GM21723 (cell line): ENCODE data around the gene CDH8.

ENCODE experiments used
- ATAC-seq: cut with Tn5 transposase; IDR thresholded peaks from one replicate; pipeline ENCODE4 v1.9.1; 2021; ENCODE audit warnings: mild to moderate bottlenecking, moderate library complexity; ENCODE audit not compliant: unreplicated experiment

The CDH8 gene

DNA sequence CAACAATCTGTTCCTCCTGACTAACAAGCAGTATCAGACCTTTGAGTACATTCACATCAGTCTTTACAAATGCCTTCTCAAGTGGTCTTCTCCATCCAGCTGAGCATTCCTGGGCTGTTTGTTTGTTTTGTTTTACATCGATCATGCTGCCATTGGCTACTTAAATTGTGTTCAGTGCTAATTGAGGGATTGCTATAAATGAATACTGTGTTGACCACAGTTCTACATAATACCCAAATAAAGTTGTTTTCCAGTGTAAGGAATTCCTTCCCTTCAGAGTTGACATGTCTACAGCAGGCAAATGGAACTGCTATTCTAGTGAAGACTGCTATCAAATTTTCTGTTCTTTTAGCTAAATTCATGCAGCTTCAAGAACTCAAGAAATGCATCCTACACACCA, 3.2 kb downstream of the CDH8 start:
- no peak for ATAC-seq

DNA sequence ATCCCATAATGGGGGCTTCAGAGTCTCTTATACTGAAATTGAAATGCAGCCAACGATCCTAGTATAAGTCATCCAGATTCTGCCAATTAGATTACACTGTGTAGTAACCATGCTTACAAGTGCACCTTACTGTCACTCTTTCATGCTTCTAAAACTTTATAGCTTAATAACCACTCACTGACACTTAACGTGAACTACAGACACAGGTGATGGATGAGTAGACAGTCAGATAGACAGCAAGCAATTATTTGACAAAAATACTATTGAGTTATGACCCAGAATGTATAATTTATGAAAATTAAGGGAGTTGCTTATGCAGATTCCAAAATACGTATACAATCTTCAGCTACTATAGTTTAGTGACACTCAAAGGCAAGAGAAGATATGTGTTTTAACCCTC, 6.3 kb downstream of the CDH8 start:
- no peak for ATAC-seq

DNA sequence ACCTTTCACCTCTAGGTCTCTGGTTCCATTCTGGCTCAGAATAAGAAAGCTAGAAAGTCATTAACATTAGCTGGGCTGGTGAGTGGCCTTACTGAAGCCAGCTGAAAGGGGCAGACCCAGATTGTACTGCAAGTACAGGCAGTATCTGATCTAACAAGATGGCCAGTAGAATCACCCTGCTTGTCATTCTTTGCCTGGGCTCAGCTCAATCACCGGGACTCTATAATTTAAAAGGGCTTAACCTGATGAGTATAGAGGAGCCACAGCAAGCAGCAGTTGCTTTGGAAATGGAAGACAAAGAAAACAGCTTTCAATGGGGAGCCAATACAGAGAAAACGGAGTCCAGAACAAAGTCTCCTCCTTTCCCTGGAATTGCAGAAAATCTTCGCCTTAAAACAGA, 13.6 kb downstream of the CDH8 start:
- ATAC-seq = no peak

DNA sequence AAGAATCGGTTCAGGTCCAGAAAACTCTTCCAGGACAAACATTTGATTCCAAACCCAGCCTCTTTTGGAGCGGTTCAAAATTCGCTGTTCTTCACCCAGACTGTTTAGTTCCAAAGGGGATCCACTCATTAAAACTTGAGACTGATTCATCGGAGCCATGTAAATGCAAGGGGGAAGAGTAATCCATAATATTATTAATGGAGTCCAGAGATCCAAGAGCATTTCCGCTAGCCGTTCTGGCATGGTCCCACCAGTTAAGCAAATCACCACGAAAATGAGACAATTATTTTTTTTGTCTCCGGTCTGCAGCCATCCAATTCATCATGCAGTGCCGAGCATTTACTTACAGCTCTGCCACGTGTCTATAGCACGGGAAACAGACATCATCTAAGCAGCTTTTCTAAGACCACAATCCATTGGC, 15.1 kb downstream of the CDH8 start:
- no peak for ATAC-seq

DNA sequence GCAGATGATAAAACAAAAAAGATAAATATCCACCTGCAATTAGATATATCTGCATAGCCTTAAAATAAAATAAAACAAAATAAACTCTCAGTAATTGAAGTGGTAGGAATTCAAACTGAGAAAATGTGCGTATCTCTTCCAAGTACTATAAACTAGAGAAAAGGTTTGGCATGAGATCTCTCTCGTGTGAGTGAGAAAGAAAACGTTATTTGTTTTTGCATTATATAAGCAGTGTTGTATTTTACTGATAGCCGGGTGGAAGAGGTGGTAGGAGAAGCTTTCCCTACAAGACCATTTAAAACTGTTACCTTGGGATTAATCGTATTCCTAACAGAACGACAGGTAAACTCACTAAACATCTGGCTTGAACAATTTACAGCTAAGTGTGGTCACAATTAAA, 15.6 kb downstream of the CDH8 start:
- no peak for ATAC-seq

DNA sequence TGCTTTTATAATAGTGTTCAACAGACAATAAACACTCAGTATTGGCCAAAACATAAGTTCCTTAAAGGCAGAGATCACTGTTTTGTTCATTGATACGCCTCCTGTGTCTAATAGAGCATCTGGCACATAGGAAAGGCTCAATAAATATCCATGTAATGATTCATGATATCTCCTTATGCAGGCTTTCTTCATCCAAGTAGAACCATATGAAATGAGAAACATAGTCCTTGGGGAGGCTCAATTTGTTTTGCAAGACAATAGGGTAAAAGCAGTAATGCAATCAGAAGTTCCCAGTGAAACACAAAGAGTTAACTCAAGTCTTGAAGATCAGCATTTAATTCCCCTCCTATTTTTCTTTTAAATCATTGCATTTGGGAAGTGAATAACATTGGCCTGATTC, 16.4 kb downstream of the CDH8 start:
- ATAC-seq = no peak

DNA sequence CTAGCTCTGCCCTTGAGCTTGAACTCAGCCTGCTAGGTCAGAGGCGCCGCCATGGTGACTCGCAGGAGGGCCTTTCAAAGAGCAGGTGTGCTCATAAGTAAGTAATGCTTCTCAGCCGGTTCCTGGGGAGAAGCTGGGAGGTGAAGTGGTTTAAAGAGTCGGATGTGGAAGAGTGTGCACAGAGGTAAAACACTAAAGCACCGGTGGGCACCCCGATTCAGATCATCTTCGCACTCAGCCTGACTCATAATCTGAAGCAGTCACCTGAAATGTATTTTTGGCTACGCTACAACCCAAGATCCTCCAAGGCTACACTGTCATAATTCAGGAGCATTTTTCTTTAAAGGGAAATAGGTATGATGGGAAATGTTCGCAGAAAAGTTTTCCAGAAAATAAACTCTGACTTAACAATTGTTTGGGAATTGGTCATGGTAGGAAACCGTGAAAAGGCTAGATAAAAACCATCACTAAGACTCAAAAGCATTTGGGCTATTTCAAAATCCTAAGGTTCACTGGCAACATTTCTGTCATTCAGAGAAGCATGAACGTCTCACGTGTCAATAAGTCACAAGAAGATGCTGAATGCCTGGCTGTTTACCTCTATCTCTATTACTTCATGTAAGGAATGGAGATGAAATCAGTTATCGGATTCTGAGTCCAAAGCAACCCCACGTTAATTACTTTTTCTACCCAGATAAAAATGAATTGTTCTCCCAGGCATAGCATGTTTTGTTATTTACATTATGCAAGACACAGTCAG, 17.8 kb downstream of the CDH8 start:
- no peak for ATAC-seq

DNA sequence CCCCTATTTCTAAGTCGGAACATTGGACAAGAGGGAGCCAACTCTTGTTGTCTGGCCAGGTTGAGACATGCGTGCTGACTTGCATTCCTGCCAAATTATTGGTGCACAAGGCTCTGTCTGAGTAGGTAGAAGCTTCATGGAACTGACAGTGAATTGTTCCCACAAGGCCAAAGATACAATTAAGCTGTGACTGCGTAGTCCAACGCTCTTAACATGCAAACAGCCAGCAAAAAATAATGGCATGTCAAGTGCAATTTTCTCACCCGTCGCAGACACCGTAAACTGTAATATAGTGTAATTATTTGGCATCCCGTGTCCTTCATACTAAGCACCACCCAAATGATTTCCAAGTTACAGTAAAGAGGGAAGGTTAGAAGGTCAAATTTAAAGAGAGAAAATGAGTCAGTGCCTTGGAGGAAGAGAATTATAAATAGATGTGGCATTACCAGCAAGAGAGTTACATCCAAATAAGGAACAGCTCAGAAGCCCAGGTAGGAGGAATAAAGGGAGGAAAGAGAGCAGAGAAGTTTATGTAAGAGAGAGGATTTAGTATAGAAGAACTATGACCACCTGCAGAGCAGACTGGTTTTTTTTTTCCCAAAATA, 21.8 kb downstream of the CDH8 start:
- ATAC-seq = no peak

DNA sequence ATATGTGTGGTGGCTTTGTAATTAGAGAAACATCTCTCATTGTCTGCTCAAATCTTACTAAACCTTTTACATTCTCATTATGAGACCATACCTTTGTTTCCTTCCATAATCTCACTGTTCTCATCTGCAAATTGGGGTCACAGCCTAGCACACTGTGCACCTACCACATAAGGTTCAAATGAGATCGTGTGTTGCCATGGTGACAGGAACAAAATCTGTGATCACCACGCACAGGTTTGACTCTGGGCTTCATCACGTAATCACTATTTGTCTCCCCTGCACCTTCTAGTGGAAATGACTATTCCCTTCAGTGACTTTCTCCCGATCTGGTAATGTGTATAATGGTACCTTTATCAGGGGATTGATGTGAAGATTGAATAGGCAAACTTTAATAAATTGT, 26.1 kb downstream of the CDH8 start:
- ATAC-seq = no peak

DNA sequence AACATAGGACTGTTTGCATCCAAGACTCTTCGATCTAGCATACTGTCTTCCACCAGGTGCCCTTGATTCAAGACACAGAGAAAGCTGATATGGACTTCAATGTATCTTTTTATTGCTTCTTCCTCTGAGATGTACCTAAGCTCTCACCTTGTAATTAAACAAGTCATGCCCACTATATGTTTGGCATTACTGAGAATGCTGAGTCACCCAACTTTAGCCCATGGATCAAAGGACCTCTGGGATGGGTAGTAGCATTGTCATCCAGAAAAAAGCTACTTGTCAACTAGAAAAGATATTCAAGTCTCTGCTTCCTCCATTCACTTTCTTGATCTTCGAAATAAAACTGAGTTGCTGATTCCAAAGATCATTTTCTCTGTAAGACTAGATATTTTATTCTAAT, 37.8 kb downstream of the CDH8 start:
- no peak for ATAC-seq

DNA sequence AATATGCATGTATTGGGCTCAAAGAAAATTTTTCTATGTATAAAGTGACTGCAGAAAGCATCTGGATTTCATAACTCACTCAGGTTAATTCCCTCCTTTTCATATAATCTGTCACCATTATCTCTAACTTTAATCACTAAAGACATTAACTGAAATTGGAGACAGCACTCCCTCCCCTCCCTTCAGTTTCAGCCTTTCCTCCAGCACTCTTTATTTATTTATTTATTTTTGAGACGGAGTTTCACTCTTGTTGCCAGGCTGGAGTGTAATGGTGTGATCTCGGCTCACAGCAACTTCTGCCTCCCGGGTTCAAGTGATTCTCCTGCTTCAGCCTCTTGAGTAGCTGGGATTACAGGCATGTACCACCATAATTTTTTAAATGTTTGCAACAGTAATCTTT, 43.1 kb downstream of the CDH8 start:
- no peak for ATAC-seq

DNA sequence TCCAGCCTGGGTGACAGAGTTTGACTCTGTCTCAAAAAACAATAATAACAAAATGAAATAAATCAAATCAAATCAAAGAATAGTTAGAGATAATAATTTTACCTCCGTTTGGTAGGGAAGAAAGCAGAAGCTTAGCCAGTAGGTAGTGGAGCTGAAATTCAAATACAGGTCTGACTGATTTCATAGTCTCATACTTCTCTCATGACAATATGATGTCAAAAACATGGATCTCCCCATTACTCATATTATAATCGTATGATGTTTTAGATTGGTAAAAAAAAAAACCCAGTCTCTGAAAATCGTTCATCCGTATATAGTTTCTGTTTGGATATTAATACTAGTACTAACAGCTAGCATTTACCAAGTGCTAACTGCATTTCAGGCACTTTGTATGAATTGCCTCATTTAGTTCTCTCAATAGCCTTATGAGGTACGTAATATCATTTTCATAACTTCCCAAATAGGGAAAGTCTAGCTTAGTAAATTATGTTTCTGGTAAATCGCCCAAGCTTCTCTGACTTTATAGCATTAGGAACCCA, 48.7 kb downstream of the CDH8 start:
- ATAC-seq = no peak

DNA sequence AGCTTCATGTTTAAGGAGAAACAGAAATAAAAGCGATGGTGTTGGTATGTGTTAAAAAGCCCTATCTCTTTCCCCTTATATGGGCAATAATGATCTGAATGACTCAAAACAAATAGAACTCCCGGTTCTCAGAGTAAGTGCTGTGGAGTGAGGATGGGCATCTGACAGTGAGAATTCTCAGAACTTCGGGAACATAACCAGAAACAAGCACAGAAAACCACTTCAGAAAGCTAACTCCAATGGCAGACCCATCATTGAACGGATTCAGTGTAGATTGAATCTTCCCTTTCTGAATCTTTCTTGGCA, 67.2 kb downstream of the CDH8 start:
- no peak for ATAC-seq

DNA sequence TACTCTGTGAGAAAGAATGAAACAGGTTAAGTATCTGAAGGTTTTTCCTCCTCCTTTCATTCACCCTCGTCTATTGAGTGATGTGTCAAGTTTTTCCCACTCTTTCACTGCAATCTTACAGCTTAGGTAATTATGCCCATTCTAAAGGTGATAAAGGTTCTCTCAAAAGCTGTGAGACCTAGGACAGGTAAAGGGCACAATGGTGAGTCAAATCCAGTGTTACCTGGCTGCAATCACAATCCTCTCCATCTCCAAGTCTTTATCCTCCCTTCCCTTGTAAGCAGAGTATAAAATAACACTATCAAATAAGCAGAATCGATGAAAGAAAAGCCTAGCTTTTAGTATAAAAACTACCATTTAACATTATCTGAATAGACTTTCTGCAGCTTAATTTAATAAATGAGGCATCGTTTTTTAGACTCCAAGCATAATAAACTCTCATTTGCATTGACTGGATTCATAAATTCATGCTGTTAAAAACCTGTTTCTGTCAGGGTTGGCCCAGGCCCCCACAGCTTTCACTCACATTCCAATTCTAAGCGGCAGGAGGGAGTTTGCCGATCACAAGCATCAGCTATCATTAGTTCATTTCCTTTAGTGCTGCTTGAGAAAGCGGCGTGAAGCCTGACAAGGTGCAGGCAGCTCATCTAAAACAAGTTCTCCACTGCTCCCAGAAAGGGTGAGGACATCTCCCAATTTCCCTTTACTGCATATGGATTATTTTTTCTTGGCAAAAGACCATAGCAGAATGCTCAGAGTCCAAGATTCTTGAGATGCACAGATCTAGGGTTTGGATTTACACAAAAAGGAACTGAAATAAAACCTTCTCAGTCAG, 67.8 kb downstream of the CDH8 start:
- ATAC-seq = no peak

DNA sequence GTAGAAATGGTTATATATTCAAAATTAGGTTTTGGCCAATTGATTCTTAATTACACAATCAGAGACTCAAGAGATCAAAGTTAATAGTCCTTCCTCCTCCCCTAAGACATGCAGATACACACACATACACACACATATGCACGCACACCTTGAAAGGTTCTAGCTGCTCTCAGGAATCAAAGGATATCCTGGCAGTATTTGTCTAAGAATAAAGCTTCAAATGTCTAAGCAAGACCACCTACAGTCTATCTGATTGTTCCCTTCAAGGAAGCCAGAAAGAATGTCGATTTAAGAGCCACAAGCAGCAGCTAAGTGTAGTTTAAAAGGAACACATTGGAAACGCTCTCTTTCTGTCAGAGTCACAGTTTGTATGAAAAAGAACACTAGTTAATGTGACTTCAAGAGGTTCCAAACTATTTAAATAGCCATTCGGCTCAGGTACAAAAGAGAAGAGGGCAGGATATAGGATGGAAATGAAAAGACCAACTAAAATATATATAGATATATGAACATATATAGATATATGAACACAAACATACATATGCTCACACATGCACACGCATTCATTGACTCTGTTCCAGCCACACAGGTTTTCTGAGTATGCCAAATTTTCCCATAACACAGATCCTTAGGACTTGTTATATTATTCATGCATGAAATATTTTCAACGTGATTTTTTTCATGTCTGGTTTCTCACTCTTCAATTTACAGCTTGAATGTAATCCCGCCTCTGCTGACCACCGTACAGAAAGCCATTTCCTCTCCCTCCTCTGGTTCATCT, 79.0 kb downstream of the CDH8 start:
- no peak for ATAC-seq

DNA sequence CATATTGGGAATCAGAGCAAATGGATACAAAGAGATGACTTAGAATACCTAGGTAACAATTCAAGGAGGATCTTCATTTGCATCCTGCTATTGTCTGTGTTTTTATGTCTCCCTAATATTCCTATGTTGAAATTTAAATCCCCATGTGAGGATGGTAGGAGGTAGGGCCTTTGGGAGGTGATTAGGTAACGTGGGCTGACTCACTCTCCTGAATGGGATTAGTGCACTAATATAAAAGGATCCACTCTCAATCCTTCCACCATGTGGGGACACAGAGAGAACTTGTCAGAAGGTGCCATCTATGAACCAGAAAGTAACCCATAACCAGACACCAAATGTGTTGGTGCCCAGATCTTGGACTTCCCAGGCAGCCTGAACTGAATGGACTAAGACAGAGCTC, 83.4 kb downstream of the CDH8 start:
- ATAC-seq = no peak

DNA sequence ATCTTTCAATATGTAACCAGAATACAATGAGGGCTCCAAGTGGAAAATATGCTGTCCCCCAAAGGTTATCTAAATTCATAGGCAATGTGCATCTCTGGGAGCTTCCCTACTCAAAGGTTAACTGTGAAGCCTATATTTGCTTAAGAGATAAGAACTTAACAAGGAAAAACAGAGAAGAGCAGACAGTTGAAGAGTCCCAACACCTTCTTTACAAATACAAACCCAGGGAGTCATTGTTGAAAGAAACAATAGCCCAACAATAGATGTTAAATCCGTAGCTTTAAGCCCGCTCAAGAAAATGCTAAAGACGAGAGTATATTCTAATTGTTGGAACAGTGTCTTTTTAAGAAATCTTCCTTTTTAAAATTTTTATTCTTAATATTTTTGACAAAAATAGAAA, 87.8 kb downstream of the CDH8 start:
- ATAC-seq = no peak

DNA sequence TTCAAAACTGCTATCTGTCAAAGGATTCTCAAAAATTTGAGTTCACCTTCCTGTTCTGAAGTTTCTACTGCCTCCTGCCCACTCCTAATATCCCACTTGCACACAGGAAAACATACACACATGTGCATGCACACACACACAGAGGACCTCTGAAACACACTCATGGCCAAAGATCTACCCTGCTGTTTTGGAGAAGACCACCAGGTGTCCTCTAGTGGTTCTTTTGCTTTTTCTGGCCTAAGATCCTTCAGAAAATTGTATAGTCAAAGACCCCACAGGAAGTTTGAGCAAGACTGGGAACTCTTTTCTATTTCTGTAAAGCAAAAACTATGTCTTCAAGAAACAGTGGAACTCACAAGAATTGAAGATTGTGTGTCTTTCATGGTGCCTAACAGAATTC, 90.2 kb downstream of the CDH8 start:
- no peak for ATAC-seq

DNA sequence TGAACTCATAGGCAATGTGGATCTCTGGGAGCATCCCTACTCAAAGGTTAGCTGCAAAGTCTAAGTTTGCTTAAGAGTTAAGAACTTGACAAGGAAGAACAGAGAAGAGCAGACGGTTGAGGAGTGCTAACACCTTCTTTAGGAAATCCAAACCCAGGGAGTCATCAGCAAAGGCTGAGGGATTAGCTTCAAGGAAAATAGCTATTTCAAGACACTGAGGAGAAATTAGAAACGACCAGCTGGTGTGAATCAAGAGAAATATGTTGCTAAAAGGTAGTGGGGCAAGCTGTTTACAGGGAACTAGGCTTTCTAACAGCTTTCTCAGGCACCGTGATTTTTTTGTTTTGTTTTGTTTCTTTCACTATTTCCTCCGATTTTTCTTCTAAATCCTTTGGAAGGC, 90.7 kb downstream of the CDH8 start:
- no peak for ATAC-seq

DNA sequence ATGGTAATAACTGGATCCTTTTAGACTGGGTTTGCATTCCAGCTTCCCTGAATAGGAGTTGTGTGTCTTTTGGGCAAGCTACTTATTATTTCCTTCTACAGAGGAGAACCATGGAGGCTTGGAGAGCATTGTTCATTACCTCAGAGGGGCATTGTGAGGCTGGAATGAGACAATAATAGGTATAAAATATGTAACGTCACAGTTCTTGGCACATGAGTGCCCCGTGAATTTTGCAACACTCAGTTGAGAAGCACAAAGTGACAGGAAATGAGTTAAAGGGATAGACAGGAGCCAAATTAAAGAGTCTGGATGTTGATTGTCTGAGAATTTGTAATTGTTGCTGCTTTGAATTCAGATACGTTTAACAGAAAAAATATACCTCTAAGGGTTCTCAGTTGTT, 92.2 kb downstream of the CDH8 start:
- no peak for ATAC-seq

DNA sequence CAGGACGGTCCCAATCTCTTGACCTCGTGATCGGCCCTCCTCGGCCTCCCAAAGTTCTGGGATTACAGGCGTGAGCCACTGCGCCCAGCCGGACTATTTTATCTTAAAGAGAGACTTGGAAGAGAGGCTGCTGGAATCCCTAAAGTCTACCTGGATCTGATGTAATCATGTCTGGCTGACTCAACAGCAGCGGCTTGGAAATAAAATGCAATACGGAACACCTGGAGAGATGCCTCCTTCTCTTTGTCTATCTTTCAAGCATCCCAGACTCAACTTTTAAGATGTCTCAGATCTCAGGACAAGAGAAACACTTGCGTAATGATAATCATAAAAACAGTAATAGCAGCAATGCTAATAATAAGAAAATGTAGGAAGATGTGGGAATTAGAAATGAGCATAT, 95.6 kb downstream of the CDH8 start:
- ATAC-seq = no peak
